Epithelial cell of esophagus (primary cell): Measurements from ENCODE around the gene CCDC92.

Source experiments
- DNase-seq: peaks from one replicate; pipeline ENCODE4 v3.0.0; 2010; ENCODE audit warnings: low read depth
- H3K4me3 ChIP-seq: 2 replicates; pipeline ENCODE4 v1.5.1; 2011; ENCODE audit warnings: mild to moderate bottlenecking, low read length, control low read depth
- CTCF ChIP-seq: IDR thresholded peaks from 2 replicates; pipeline ENCODE4 v1.5.1; 2011; ENCODE audit warnings: low read depth, mild to moderate bottlenecking, low read length, control low read depth, inconsistent platforms; ENCODE audit not compliant: insufficient read depth; ENCODE audit errors: missing control alignments

The CCDC92 gene

GRCh38 chr12:123958876-123959275 lies 13.8 kb downstream of the CCDC92 start:
- DNase-seq: no peak
- H3K4me3 ChIP-seq: no peak overlapping the region
- no peak for TF ChIP-seq CTCF

- H3K4me3 ChIP-seq: no peak overlapping the region
- TF ChIP-seq CTCF: no peak
- no peak for DNase-seq
These were observed 14.2 kb downstream of the CCDC92 start for GRCh38 chr12:123958462-123958861.

- no peak for TF ChIP-seq CTCF
- DNase-seq: no peak
- H3K4me3 ChIP-seq: no peak overlapping the region
These were observed 15.4 kb downstream of the CCDC92 start for GRCh38 chr12:123957196-123957595.

- DNase-seq: no peak
- no peak for TF ChIP-seq CTCF
- H3K4me3 ChIP-seq: no peak overlapping the region
These were observed 16.4 kb downstream of the CCDC92 start for GRCh38 chr12:123956249-123956648.

- DNase-seq: no peak
- H3K4me3 ChIP-seq: no peak overlapping the region
- TF ChIP-seq CTCF: no peak
These were observed 17.8 kb downstream of the CCDC92 start for GRCh38 chr12:123954647-123955350.

- no peak overlapping the region for H3K4me3 ChIP-seq
- no peak for DNase-seq
- TF ChIP-seq CTCF: no peak
These were observed 20.6 kb downstream of the CCDC92 start for GRCh38 chr12:123952037-123952436.

GRCh38 chr12:123951467-123951866 lies 21.2 kb downstream of the CCDC92 start:
- no peak overlapping the region for H3K4me3 ChIP-seq
- DNase-seq: no peak
- TF ChIP-seq CTCF: no peak
